Astrocyte (in vitro differentiated cells and primary cell): ENCODE data around the gene SEC23B. TPM values are rescaled to one million over a fixed set of nuclear protein-coding genes. Genes with fewer than 3 reads are reported as not detected.

Source experiments
- DNase-seq: peaks from one replicate; pipeline ENCODE4 v3.0.0-alpha.2; 2010; ENCODE audit warnings: low read depth
- FAIRE-seq: peaks from 2 replicates; lab custom pipeline; 2011; peaks lifted over from hg19 to GRCh38; lab: Jason Lieb, UNC
- H2AFZ ChIP-seq: 2 replicates; pipeline ENCODE4 v1.6.0; 2012; ENCODE audit warnings: low read depth, low read length, inconsistent platforms
- H3K27ac ChIP-seq: 2 replicates; pipeline ENCODE4 v1.5.1; 2011; ENCODE audit warnings: low read depth, low read length, inconsistent platforms
- H3K27me3 ChIP-seq: 2 replicates; pipeline ENCODE4 v1.6.0; 2011; ENCODE audit warnings: low read length, inconsistent platforms; ENCODE audit not compliant: insufficient read depth
- H3K36me3 ChIP-seq: 2 replicates; pipeline ENCODE4 v1.5.1; 2011; ENCODE audit warnings: low read length, inconsistent platforms; ENCODE audit not compliant: insufficient read depth
- H3K4me1 ChIP-seq: 2 replicates; pipeline ENCODE4 v1.5.1; 2011; ENCODE audit warnings: low read length, inconsistent platforms; ENCODE audit not compliant: insufficient read depth
- H3K4me2 ChIP-seq: 2 replicates; pipeline ENCODE4 v1.6.0; 2012; ENCODE audit warnings: low read length, inconsistent platforms
- H3K4me3 ChIP-seq: 2 replicates; pipeline ENCODE4 v1.5.1; 2011; ENCODE audit warnings: low read depth, mild to moderate bottlenecking, low read length, inconsistent platforms; ENCODE audit not compliant: insufficient read depth
- H3K79me2 ChIP-seq: 2 replicates; pipeline ENCODE4 v1.6.0; 2012; ENCODE audit warnings: mild to moderate bottlenecking, low read length, inconsistent platforms; ENCODE audit not compliant: insufficient read depth
- H3K9ac ChIP-seq: 2 replicates; pipeline ENCODE4 v1.6.0; 2012; ENCODE audit warnings: mild to moderate bottlenecking, low read length, inconsistent platforms
- H3K9me3 ChIP-seq: 2 replicates; pipeline ENCODE4 v1.5.1; 2012; ENCODE audit warnings: low read depth, mild to moderate bottlenecking, low read length, inconsistent platforms; ENCODE audit not compliant: insufficient read depth
- H4K20me1 ChIP-seq: 2 replicates; pipeline ENCODE4 v1.6.0; 2012; ENCODE audit warnings: low read length, inconsistent platforms; ENCODE audit not compliant: insufficient read depth
- H3K27ac Mint-ChIP-seq: one replicate; pipeline ENCODE4 v1.8.0; 2021; ENCODE audit warnings: mild to moderate bottlenecking, mixed read lengths; ENCODE audit not compliant: unreplicated experiment
- H3K27me3 Mint-ChIP-seq: one replicate; pipeline ENCODE4 v1.8.0; 2021; ENCODE audit warnings: low read depth, mixed read lengths; ENCODE audit not compliant: unreplicated experiment
- H3K36me3 Mint-ChIP-seq: one replicate; pipeline ENCODE4 v1.8.0; 2021; ENCODE audit warnings: low read depth, mixed read lengths; ENCODE audit not compliant: unreplicated experiment
- H3K4me1 Mint-ChIP-seq: one replicate; pipeline ENCODE4 v1.8.0; 2021; ENCODE audit warnings: low read depth, mixed read lengths; ENCODE audit not compliant: unreplicated experiment
- H3K4me3 Mint-ChIP-seq: one replicate; pipeline ENCODE4 v1.8.0; 2021; ENCODE audit warnings: mild to moderate bottlenecking, moderate library complexity, mixed read lengths; ENCODE audit not compliant: unreplicated experiment
- H3K9me3 Mint-ChIP-seq: one replicate; pipeline ENCODE4 v1.8.0; 2021; ENCODE audit warnings: mild to moderate bottlenecking, mixed read lengths; ENCODE audit not compliant: unreplicated experiment
- EZH2 ChIP-seq: IDR thresholded peaks from 2 replicates; pipeline ENCODE4 v1.6.1; 2012; ENCODE audit warnings: mild to moderate bottlenecking, low read length, inconsistent platforms; ENCODE audit not compliant: insufficient read depth
- total RNA-seq: library from RNA; stranded (reverse); gene quantifications from 2 replicates; pipeline ENCODE4 v1.2.1, GENCODE V29; 2021
- TF ChIP-seq, protein P1 (sequence below): IDR thresholded peaks from 2 replicates; pipeline ENCODE4 v1.5.1; 2011; ENCODE audit warnings: low read depth, mild to moderate bottlenecking, inconsistent platforms, low read length, moderate library complexity; ENCODE audit not compliant: insufficient read depth

Gene SEC23B
- total RNA-seq, 1 donor from 2014 or later: 61.5 TPM

DNA sequence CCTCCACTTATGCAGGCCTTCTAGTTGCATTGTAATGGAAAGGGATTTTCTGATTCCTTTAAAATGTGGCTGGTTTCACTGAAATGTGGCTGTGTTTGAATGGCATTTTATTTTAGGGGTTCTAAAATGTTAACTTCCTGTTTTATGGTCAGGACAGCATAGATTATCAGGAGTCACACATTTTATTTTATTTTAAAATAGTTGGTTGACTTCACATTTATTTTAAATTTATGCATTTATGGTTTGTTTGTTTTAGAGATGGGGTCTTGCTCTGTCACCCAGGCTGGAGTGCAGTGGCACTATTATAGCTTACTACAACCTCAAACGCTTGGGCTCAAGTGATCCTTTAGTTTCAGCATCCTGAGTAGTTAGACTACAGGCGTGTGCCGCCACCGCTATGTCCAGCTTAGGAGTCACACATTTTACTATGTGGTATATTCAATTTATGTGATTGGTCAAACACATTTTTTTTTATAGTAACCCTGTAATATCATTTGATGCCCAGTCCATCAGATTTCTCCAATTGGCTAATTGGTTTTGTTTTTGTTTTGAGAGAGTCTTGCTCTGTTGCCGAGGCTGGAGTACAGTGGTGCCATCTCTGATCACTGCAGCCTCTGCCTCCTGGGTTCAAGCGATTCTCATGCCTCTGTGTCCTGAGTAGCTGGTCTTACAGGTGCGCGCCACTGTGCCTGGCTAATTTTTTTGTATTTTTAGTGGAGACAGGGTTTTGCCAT lies 82.4 kb downstream of the SEC23B start:
- Histone ChIP-seq H3K4me3 (no peak overlapping the region), H3K27me3 (no peaks in the 10 kb centered on the region), H3K27ac (no peak overlapping the region), H3K79me2 (peaks cover 50% of the 10 kb centered on the region), H4K20me1 (peaks cover 4% of the 10 kb centered on the region), H3K4me2 (no peak overlapping the region), H3K9ac (no peak overlapping the region), H2AFZ (no peak overlapping the region), H3K4me1 (peaks cover 6% of the 10 kb centered on the region), H3K9me3 (no peaks in the 10 kb centered on the region), H3K36me3 (peaks cover 3% of the 10 kb centered on the region)
- Mint-ChIP-seq H3K4me1 (peaks cover 3% of the 10 kb centered on the region), H3K27ac (no peak overlapping the region), H3K4me3 (peak overlapping the region; percentile 66), H3K9me3 (no peaks in the 10 kb centered on the region), H3K36me3 (no peaks in the 10 kb centered on the region), H3K27me3 (no peaks in the 10 kb centered on the region)
- FAIRE-seq (no peak), DNase-seq (no peak)
- no peak for TF ChIP-seq EZH2
- TF ChIP-seq, protein P1, sequence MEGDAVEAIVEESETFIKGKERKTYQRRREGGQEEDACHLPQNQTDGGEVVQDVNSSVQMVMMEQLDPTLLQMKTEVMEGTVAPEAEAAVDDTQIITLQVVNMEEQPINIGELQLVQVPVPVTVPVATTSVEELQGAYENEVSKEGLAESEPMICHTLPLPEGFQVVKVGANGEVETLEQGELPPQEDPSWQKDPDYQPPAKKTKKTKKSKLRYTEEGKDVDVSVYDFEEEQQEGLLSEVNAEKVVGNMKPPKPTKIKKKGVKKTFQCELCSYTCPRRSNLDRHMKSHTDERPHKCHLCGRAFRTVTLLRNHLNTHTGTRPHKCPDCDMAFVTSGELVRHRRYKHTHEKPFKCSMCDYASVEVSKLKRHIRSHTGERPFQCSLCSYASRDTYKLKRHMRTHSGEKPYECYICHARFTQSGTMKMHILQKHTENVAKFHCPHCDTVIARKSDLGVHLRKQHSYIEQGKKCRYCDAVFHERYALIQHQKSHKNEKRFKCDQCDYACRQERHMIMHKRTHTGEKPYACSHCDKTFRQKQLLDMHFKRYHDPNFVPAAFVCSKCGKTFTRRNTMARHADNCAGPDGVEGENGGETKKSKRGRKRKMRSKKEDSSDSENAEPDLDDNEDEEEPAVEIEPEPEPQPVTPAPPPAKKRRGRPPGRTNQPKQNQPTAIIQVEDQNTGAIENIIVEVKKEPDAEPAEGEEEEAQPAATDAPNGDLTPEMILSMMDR: no peak

DNA sequence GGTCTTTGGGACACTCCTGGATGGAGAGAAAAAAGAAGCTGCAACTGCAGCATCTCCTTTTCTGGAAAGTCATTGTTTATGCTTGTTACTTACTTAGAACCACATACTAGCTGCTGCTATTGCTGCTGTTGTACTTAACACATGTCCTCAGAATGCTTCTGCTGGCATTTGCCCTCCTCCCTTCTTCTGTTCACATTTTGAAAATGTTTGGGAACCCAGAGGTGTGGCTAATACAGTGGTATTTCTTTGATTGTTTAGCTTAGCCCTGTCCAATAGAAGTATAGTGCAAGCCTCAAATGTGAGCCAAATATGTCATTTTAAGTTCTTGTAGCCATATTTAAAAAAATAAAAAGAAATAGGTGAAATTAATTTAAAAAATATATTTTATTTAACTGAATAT lies 88.5 kb downstream of the SEC23B start:
- Histone ChIP-seq H3K9ac (no peak overlapping the region), H4K20me1 (peaks cover 5% of the 10 kb centered on the region), H3K36me3 (peaks cover 11% of the 10 kb centered on the region), H3K27ac (no peak overlapping the region), H3K4me1 (no peaks in the 10 kb centered on the region), H3K9me3 (no peaks in the 10 kb centered on the region), H3K27me3 (no peaks in the 10 kb centered on the region), H3K4me3 (no peak overlapping the region), H2AFZ (no peak overlapping the region), H3K79me2 (peaks cover 21% of the 10 kb centered on the region), H3K4me2 (no peak overlapping the region)
- H3K27me3 Mint-ChIP-seq: no peaks in the 10 kb centered on the region
- no peaks in the 10 kb centered on the region for H3K4me1 Mint-ChIP-seq
- H3K27ac Mint-ChIP-seq: no peak overlapping the region
- FAIRE-seq (no peak), DNase-seq (no peak)
- no peak overlapping the region for H3K4me3 Mint-ChIP-seq
- H3K9me3 Mint-ChIP-seq: no peaks in the 10 kb centered on the region
- H3K36me3 Mint-ChIP-seq: peaks cover 9% of the 10 kb centered on the region
- no peak for TF ChIP-seq EZH2
- TF ChIP-seq, protein P1: no peak

DNA sequence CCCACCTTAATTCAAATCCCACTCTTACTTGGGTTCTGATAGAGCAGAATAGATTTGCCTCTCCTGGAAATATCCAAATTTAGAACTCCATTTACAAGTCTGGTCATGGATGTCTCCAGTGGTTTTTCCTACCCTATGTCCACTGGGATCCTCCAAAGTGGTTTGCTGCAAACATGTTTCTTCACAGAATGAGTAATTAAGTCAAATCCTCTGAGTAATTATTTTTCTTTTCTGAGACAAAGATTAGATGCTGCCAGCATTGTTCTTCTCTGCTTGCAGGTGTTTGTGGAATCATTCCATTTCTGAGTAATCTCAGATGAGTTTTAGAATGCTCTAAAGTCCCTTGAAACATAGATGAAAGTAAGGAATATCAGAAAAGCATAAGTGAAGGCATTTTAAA lies 102.0 kb downstream of the SEC23B start:
- Mint-ChIP-seq H3K9me3 (no peaks in the 10 kb centered on the region), H3K27ac (no peak overlapping the region), H3K4me1 (no peaks in the 10 kb centered on the region), H3K27me3 (no peaks in the 10 kb centered on the region), H3K4me3 (no peak overlapping the region), H3K36me3 (peaks cover 3% of the 10 kb centered on the region)
- Histone ChIP-seq H3K9ac (no peak overlapping the region), H3K27me3 (no peaks in the 10 kb centered on the region), H3K27ac (no peak overlapping the region), H3K36me3 (peaks cover 6% of the 10 kb centered on the region), H2AFZ (no peak overlapping the region), H3K4me1 (no peaks in the 10 kb centered on the region), H3K9me3 (no peaks in the 10 kb centered on the region), H3K79me2 (no peaks in the 10 kb centered on the region), H3K4me2 (no peak overlapping the region), H3K4me3 (no peak overlapping the region), H4K20me1 (peaks cover 3% of the 10 kb centered on the region)
- FAIRE-seq (no peak), DNase-seq (no peak)
- TF ChIP-seq, protein P1: no peak
- TF ChIP-seq EZH2: no peak
